Measurements from ENCODE around the gene ONECUT3.
"Not testable (repeated sequence)": the region's sequence is repeated elsewhere in the genome, so short reads cannot be mapped to it uniquely, and the experiment has no call there.

The ONECUT3 gene

GRCh38 chr19:1755467-1756171, 2.3 kb downstream of the ONECUT3 start:
- DNase-seq (ENCODE audit: low read depth): no peak

GRCh38 chr19:1756264-1756663, 3.0 kb downstream of the ONECUT3 start:
- no peak for DNase-seq (ENCODE audit: low read depth)

- no peak for DNase-seq (ENCODE audit: low read depth)
Measured at GRCh38 chr19:1756705-1757465, 3.6 kb downstream of the ONECUT3 start.

- DNase-seq (ENCODE audit: low read depth): no peak
Measured at GRCh38 chr19:1757468-1758230, 4.3 kb downstream of the ONECUT3 start.

GRCh38 chr19:1758231-1758577, 4.9 kb downstream of the ONECUT3 start:
- no peak for DNase-seq (ENCODE audit: low read depth)

GRCh38 chr19:1758959-1759903, 5.9 kb downstream of the ONECUT3 start:
- no peak for DNase-seq (ENCODE audit: low read depth)

- DNase-seq (ENCODE audit: low read depth): no peak
Measured at GRCh38 chr19:1760020-1760419, 6.7 kb downstream of the ONECUT3 start.

- DNase-seq (ENCODE audit: low read depth): not testable (repeated sequence)
Measured at GRCh38 chr19:1760786-1761527, 7.7 kb downstream of the ONECUT3 start.

- DNase-seq (ENCODE audit: low read depth): no peak
Measured at GRCh38 chr19:1761528-1762242, 8.4 kb downstream of the ONECUT3 start.

GRCh38 chr19:1762243-1763117, 9.2 kb downstream of the ONECUT3 start:
- DNase-seq (ENCODE audit: low read depth): no peak

- no peak for DNase-seq (ENCODE audit: low read depth)
Measured at GRCh38 chr19:1763648-1764639, 10.6 kb downstream of the ONECUT3 start.

- no peak for DNase-seq (ENCODE audit: low read depth)
Measured at GRCh38 chr19:1764729-1765128, 11.4 kb downstream of the ONECUT3 start.

- DNase-seq (ENCODE audit: low read depth): peak; percentile 30
Measured at GRCh38 chr19:1765232-1765903, 12.1 kb downstream of the ONECUT3 start.

GRCh38 chr19:1765904-1766799, 12.8 kb downstream of the ONECUT3 start:
- DNase-seq (ENCODE audit: low read depth): no peak

GRCh38 chr19:1766800-1767352, 13.6 kb downstream of the ONECUT3 start:
- DNase-seq (ENCODE audit: low read depth): no peak

- peak; percentile 34 for DNase-seq (ENCODE audit: low read depth)
Measured at GRCh38 chr19:1767464-1767933, 14.2 kb downstream of the ONECUT3 start.
